T-helper 17 cell (primary cell): Measurements from ENCODE around the gene RAD51B. TPM values are rescaled to one million over a fixed set of nuclear protein-coding genes. Genes with fewer than 3 reads are reported as not detected.

Source experiments
- ATAC-seq: fragments of 150-1000 bp; cut with Tn5 transposase; 2 replicates; pipeline ENCODE4 v1.10.0; 2021; ENCODE audit warnings: mild to moderate bottlenecking, moderate library complexity
- DNase-seq, 3 donors: peaks; one replicate each; pipeline versions ENCODE4 v3.0.0 to v3.0.0-alpha.2; 2020 to 2021
- H3K9me3 ChIP-seq: one replicate; pipeline ENCODE4 v1.7.0; 2013; ENCODE audit warnings: low read length, mild to moderate bottlenecking; ENCODE audit not compliant: control insufficient read depth, poor library complexity, severe bottlenecking
- H3K27ac Mint-ChIP-seq: one replicate; pipeline ENCODE4 v1.8.0; 2022; ENCODE audit warnings: mild to moderate bottlenecking, moderate library complexity, mixed read lengths
- H3K27me3 Mint-ChIP-seq: one replicate; pipeline ENCODE4 v1.8.0; 2022; ENCODE audit warnings: mixed read lengths
- H3K36me3 Mint-ChIP-seq: one replicate; pipeline ENCODE4 v1.8.0; 2022; ENCODE audit warnings: low read depth, mixed read lengths
- H3K4me1 Mint-ChIP-seq: one replicate; pipeline ENCODE4 v1.8.0; 2022; ENCODE audit warnings: mild to moderate bottlenecking, mixed read lengths
- H3K4me3 Mint-ChIP-seq: one replicate; pipeline ENCODE4 v1.8.0; 2022; ENCODE audit warnings: mild to moderate bottlenecking, moderate library complexity, mixed read lengths
- total RNA-seq, 4 donors: library from RNA in 2 of 4; stranded (reverse) in 2 of 4; gene quantifications; one replicate each; pipeline ENCODE4 v1.2.3 and lab custom pipeline; 2022 to 2026

Gene RAD51B
- total RNA-seq, 2 donors from 2014 or later: 17.0 to 20.7 TPM

DNA sequence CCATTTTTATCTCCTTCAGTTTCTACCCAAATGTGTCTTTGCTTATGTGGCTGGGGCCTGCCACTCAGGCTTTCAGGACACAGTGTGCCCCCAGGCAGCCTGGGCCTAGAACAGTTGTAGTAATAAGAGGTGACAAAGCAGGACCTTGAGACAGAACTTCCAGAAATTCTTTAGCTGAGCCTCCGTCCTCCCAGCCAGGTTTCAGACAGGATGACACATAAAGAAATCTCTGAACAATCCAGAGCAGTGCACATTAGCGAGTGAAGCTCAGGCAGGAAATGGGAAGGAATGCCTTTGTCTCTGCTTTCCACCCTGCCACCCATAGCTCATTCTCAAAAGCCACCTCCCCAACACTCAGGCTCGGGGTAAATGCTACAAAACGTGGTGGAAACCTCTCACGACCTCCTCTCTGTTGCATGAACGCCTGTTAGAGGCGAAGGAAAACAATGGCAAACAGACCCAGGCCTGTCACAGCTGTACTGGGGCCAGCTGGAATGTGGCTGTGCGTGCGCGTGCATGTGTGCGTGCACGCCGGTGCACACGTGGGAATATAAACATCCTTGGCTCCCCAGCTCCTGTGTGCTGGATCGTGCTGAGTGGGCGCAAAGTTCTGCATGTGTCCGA, 686.6 kb downstream of the RAD51B start:
- DNase-seq (no peak), ATAC-seq (peak; percentile 1)
- Mint-ChIP-seq H3K4me1 (peaks cover 35% of the 10 kb centered on the region), H3K4me3 (peak overlapping the region; percentile 80), H3K27ac (peak overlapping the region; percentile 93), H3K36me3 (no peaks in the 10 kb centered on the region), H3K27me3 (no peaks in the 10 kb centered on the region)
- H3K9me3 ChIP-seq: no peaks in the 10 kb centered on the region

DNA sequence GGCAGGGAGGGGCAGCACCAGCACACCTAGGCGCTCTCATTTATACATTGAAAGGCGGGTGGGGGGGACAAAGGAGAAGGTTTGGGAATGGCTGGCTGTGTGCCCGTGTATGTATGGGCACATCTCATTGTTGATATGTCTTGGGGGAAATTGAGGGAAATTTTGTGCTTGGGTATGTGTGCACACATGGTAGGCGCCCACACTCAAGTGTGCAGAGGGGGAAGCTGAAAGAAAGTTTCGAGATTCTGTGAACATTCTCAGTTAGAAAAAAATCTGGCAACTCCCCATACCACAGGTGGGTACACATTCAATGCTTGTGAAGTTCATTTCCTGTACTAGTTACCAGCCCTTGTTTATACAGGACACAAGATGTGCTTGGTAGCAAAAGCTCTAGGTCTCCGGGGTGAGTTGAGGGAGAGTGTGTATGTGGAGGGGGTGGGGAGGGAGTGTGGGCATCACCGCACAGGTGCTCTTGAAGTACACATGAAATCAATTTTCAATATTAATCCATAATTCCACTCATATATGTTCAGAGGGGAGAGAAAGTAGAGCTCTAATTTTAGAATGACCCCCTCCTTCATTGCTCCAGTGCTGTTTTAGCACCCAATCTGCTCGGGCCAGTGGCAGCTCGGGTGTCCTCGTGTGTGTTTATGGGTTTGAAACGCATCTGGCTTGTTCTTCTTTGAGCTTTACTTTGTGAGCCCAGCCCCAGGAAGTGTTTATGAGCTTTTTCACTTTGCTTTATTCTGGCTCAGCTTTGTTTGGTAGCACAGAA, 687.3 kb downstream of the RAD51B start:
- Mint-ChIP-seq H3K36me3 (no peaks in the 10 kb centered on the region), H3K4me3 (peak overlapping the region; percentile 80), H3K4me1 (peaks cover 35% of the 10 kb centered on the region), H3K27ac (peak overlapping the region; percentile 93), H3K27me3 (no peaks in the 10 kb centered on the region)
- no peaks in the 10 kb centered on the region for H3K9me3 ChIP-seq
- ATAC-seq (peak; percentile 79), DNase-seq (peak in 1 of 3 donors; percentile 14)

DNA sequence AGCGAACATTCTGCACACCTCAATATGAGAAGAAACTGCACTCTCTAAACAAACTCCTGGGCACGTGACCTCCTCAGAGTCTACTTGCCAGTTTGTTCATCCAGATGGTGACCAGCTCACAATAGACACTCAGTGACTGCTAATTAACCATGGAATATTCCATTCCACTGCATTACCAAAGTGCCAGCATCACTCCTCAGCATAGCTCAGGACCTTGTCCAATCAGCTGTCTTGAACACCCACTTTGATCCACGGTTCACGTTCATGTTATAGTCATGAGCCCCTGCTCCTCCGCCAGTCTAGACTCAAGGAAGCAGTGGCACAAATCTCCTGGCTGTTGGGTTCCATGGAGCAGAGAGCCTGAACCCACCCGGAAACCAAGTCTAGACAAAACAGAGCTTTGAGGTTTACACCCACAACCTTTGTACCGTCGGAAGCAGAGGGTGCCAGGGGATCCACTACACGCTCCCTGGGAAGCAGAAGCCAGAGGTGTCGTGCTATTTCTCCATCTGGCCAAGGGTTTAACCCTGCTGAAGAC, 688.0 kb downstream of the RAD51B start:
- Mint-ChIP-seq H3K27ac (peak overlapping the region; percentile 93), H3K4me1 (peaks cover 37% of the 10 kb centered on the region)

DNA sequence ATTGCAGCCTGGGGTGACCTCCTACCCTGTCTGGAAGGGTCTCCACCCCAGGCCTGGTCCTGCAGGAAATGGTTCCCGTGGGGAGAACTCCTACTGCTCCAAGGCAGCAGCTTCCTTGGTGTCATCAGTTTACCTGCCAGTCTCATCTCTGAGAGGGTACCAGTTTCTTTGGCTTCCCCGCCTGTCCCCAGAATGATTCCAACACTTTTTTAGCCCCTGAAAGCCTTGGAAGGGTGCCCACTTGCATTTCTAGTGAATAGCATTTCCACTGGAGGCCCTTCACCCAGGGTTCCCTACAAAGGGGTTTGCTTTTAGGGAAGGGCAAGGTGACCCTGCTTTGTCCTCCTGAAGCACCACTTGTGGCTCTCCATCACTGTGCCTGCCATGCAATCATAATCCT, 689.0 kb downstream of the RAD51B start:
- Mint-ChIP-seq H3K27ac (peak overlapping the region; percentile 93), H3K36me3 (no peaks in the 10 kb centered on the region), H3K27me3 (no peaks in the 10 kb centered on the region), H3K4me3 (peak overlapping the region; percentile 28), H3K4me1 (peaks cover 40% of the 10 kb centered on the region)
- H3K9me3 ChIP-seq: no peaks in the 10 kb centered on the region
- no peak for DNase-seq
- no peak for ATAC-seq

More for the DNA sequence above, 688.0 kb downstream of the RAD51B start:
- peak; percentile 71 for ATAC-seq
- no peaks in the 10 kb centered on the region for H3K27me3 Mint-ChIP-seq
- peak overlapping the region; percentile 80 for H3K4me3 Mint-ChIP-seq
- no peaks in the 10 kb centered on the region for H3K9me3 ChIP-seq
- H3K36me3 Mint-ChIP-seq: no peaks in the 10 kb centered on the region
- DNase-seq: peak in 2 of 3 donors; percentile 34 to 48

DNA sequence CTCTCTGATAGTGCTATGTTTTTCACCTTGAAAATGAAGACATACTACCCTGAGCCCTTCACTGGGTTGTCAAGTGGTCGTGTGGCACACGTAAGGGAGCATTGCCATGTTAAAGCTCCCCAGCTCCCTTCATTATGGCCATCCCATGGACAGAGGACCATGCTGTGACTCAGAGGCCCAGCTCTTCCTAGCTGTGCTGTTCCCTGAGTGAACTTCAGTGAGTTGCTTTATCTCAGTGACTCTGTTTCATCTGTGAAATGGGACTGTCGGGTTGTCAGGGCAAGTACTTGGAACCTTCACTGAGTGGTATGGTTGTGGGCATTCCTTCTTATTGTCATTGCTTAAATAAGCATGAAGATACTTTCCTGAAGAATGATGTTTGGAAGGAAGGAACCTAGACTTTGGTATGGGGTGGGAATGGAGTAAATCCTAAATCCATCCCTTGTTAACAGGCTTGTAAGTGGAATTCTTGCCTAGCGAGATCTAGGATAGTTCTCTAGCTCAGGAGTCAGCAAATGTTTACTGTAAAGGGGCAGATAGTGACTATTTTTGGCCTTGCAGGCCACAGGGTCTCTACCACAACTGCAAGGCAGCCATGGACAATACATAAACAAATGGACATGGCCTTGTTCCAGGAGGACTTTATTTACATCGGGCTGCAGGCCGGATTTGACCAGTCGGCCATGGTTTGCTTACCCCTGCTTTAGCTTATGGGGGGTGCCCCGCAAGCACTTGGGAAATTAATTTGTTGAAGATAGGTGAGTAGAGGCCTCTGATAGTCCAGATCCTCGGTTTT, 689.8 kb downstream of the RAD51B start:
- no peaks in the 10 kb centered on the region for H3K36me3 Mint-ChIP-seq
- ATAC-seq: no peak

DNA sequence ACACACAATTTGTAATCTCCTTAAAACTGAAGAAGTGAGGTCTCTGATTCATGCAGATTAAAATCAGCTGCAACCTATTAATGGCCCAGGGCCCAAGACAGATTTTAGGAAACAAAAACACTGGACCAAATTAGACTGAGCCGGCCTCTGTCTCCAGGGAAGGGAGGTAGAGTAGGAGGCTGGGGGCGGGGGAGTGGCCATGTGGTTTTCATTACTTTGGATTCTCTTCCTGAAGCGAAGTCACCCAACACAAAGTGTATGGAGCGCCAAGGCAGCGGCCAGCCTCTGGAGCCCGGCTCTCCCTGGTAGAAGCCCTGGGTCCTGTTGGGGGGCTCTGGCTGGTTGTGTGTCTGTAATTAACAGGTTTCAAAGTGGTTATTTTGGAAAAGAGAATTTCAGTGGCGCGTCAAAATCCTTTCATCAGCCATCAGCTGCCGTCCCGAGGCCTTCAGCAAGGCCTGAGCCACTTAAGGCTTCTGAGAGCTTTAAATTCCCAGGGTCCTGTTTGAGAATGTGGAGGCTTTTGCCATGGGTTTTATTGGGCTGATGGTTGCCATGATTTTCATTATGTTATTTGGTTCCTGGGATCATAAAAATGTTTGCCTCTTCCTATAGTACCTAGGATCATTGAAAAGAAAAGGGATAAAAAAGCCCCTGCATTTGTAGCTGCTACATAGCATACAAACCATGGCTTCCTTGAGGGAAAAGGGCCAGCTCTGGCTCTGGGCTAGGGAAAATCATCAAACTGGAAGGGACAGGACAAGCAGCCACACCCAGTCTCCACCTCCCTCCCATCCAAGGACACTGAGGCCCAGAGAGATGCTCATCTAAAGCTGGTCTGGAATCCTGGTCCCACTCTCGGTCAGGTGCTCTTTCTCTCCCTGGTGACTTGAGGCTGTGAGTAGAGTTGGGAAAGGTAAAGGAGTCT, 690.9 kb downstream of the RAD51B start:
- H3K9me3 ChIP-seq: no peaks in the 10 kb centered on the region
- H3K27ac Mint-ChIP-seq: peak overlapping the region; percentile 93
- peaks cover 40% of the 10 kb centered on the region for H3K4me1 Mint-ChIP-seq
- DNase-seq (no peak), ATAC-seq (no peak)
- H3K27me3 Mint-ChIP-seq: no peaks in the 10 kb centered on the region
- no peak overlapping the region for H3K4me3 Mint-ChIP-seq
- no peaks in the 10 kb centered on the region for H3K36me3 Mint-ChIP-seq

More for the DNA sequence above, 689.8 kb downstream of the RAD51B start:
- peak overlapping the region; percentile 93 for H3K27ac Mint-ChIP-seq
- H3K4me1 Mint-ChIP-seq: peaks cover 40% of the 10 kb centered on the region
- H3K4me3 Mint-ChIP-seq: no peak overlapping the region
- no peaks in the 10 kb centered on the region for H3K27me3 Mint-ChIP-seq
- no peaks in the 10 kb centered on the region for H3K9me3 ChIP-seq
- DNase-seq: no peak

DNA sequence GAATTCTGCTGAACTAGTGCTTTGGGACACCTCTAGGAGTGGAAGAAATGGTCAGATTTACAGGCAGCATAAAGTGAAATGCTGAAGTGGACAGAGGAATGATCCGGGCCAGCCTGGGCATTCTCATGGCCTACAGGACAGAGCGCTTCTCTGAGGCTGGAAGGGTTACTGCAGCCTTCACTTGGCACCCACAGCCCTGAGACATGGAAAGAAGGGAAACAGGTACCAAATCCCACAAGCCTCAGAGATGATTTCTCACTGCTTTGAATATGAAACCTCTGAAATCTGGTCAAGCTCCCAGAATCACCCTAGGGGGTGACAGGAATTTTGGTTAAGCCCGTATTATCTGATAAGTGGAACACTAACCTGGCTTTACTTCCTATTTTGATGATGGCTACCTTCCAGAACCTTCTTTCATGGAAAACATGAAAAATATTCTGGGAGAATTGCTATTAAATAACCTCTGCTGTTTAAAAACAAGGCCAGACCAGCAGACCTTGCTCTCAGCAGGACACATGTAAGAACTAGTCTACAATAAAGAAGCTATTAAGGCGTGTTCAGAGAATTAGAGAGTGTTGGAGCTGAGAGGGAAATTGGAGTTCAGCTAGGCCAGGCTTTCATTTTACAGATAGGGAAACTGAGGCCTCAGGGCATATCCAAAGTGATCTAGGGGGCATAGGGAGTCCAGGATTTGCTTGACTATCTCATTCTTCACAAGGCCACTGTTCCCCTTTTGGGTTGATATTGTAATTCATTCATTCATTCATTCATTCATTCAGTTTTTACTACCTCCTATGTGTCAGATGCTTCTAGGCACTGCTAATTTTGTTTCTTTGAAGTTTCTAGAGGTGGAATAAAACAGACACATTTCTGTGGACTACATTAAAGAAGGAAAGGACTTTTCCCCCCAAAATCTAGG, 691.8 kb downstream of the RAD51B start:
- Mint-ChIP-seq H3K36me3 (no peaks in the 10 kb centered on the region), H3K4me1 (peaks cover 31% of the 10 kb centered on the region), H3K27ac (peak overlapping the region; percentile 93), H3K27me3 (no peaks in the 10 kb centered on the region), H3K4me3 (no peak overlapping the region)
- no peak for DNase-seq
- no peak for ATAC-seq
- H3K9me3 ChIP-seq: no peaks in the 10 kb centered on the region

DNA sequence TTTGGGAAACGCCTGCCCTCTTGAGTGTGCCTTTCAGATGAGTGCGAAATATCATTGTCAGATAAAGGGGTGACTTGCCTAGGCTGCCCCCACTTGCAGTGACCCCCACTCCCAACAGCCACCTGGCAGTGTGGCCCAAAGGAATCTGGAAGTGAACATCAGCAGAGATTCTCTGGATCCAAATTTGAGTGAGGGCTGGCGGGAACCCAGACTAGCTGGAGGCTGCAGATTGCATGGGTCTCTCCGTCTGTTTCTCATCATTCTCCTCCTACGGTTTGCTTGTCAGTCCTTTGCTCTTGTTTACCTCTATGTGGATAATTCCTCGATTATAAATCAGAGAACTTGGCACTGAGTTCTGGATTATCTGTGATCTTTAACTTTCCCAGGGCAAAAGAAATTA, 692.5 kb downstream of the RAD51B start:
- DNase-seq (no peak), ATAC-seq (no peak)
- Mint-ChIP-seq H3K27me3 (no peaks in the 10 kb centered on the region), H3K36me3 (no peaks in the 10 kb centered on the region), H3K4me1 (peaks cover 24% of the 10 kb centered on the region), H3K4me3 (no peak overlapping the region), H3K27ac (no peak overlapping the region)
- H3K9me3 ChIP-seq: no peaks in the 10 kb centered on the region

DNA sequence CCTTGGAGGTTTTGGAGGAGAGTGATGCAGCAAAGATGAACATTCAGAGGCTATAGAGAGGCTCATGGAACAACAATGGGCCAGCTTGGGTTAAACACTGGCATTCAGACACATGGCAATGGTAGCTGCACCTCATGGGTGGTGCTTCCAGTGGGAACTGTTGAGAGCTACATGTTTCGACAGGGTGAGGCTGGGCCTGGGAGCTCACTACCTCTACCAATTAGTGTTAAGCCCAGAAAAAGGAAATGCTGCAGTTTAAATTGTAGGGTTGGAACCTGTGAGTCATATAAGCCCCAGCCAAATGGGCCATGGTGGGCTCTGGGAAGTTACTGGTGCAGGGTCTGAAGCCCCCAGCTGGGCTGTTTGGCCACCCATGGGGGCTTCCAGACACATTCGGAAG, 693.6 kb downstream of the RAD51B start:
- H3K27ac Mint-ChIP-seq: no peak overlapping the region
- no peak for ATAC-seq

DNA sequence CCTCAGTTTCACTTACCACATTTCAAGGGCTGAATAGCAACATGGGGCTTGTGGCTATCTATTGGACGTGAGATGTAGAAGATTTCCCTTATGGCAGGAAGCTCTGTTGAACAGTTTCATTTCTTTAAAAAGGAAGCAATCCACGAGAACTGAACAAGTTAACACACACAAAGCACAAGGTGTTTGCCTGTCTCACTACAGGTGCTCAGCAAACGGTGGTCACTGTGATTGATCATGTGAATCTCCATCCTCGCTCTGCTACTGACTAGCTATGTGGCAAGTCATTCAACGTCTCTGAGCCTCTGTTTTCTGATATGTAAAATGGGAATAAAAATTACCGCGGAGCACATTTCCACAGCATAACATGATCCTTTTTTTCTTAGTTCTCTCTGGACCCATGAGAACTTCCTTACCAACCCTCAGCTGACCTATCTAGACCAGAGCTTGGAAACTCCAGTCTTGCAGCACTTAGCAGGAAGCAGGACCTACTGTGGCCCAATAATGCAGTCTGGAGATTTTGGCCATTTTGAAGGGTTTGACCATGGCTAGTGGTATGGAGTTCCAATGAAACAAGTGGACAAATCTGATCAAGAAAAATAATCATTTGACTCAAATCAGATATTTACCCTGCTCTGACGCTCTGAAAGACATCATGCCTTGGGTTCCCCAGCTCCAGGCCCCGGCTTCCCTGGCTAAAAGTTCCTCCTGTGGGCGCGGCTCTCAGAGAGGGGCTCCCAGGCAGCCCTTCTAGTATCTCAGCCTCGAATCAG, 694.4 kb downstream of the RAD51B start:
- Mint-ChIP-seq H3K4me3 (no peak overlapping the region), H3K36me3 (no peaks in the 10 kb centered on the region), H3K27me3 (no peaks in the 10 kb centered on the region), H3K4me1 (peaks cover 13% of the 10 kb centered on the region), H3K27ac (peak overlapping the region; percentile 34)
- ATAC-seq: peak; percentile 68
- H3K9me3 ChIP-seq: no peaks in the 10 kb centered on the region
- no peak for DNase-seq

More for the DNA sequence above, 693.6 kb downstream of the RAD51B start:
- H3K27me3 Mint-ChIP-seq: no peaks in the 10 kb centered on the region
- no peak overlapping the region for H3K4me3 Mint-ChIP-seq
- no peaks in the 10 kb centered on the region for H3K9me3 ChIP-seq
- H3K4me1 Mint-ChIP-seq: peaks cover 14% of the 10 kb centered on the region
- DNase-seq: no peak
- H3K36me3 Mint-ChIP-seq: no peaks in the 10 kb centered on the region

DNA sequence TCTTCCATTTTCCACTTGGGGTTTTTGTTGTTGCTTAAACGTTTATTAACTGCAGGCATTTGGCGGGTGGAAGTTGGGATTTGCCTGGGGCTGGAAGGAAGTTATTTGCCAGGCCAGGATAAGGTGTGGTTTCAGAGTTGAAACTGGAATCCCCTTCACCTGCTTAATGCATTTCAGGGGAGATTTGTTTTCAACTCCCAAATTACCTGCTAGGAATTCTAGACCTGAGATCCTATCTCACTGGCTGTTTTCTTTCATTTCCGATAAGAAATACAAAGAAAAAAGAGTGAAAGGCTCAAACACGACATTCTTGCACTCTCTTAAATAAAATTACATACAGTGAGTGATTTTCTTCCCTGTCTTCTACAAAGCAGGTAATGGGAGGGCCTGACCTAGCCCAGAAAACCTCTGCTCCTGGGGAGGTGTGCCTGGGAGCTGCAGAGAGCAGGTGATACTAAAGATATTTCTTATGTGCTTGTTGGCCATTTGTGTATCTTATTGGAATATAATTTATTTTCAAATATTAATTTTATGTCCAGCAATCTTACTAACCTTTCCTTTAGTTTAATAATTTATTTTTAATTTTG, 695.1 kb downstream of the RAD51B start:
- no peaks in the 10 kb centered on the region for H3K9me3 ChIP-seq
- ATAC-seq (no peak), DNase-seq (no peak)
- Mint-ChIP-seq H3K4me1 (peaks cover 17% of the 10 kb centered on the region), H3K4me3 (no peak overlapping the region), H3K27ac (peak overlapping the region; percentile 34), H3K36me3 (no peaks in the 10 kb centered on the region), H3K27me3 (no peaks in the 10 kb centered on the region)
